Measurements from ENCODE around the gene DPP7. TPM values are rescaled to one million over a fixed set of nuclear protein-coding genes. Genes with fewer than 3 reads are reported as not detected.
"Not testable (repeated sequence)": the region's sequence is repeated elsewhere in the genome, so short reads cannot be mapped to it uniquely, and the experiment has no call there.

The DPP7 gene
- total RNA-seq, 1 donor from 2014 or later: 117 TPM

DNA sequence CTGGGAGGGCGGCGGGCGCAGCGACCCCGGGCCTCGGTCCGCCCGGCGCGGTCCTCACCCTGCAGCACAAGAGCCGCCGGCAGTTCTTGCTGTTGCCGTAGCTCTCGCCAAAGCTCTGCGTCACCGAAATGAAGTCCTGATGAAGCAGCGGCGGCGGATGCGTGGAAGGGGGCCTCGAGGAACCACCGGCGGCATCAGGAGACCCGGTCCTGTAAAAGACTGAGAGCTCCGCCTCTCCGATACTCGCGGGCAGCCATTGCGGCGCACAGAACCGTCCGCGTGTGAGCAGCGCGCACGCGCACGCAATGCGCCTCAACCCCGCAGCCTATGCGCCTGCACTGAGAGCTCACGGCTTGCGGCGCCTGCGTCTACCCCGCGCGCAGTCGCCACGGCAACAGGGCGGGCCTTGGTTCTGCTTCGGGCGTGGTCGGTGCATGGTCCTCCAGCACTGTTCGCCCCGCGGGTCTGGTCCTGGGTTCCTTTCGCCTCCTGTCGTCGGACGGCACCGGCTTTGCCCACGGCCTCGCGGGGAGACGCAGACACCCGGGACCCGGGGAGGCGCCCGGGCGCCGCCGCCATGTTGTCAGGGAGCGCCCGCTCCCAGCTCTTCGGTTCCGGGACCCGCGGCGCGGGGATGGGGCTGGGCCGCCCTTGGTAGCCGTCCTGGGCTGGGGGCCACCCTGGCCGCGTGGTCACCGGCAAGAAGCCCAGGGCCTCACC, 15.1 kb upstream of the DPP7 start:
- DNase-seq (ENCODE audit: low read depth in 2 of 2): peak; percentile 95

DNA sequence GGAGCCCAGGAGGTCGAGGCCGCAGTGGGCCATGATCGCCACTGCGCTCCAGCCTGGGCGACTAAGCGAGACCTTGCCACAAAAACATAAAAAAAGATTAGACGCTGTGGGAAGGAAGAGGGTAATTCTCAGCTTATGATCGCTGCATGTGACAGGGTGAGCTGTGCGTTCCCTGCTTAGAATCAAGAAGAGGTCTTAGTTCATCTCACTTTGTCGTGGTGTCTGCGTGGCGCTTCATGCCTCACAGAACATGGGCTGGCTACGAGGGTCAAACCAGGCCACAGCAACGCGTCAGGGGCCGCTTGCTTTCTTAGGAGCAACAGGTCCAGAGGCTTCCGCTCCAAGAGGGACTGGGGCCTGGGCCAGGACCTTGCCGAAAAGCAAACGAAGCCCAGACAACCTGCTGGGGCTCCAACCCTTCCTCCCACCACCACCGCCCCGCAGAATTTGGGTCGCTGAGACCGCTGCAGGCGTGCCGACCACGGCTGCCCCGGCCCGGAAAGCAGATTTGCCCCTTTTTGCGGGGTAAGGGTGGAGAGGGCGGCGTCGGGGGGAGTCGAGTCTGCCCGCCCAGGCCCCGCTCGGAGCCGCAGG, 14.4 kb upstream of the DPP7 start:
- no peak for DNase-seq (ENCODE audit: low read depth in 2 of 2)

GRCh38 chr9:137128158-137128861, 13.8 kb upstream of the DPP7 start:
- no peak for DNase-seq (ENCODE audit: low read depth in 2 of 2)

DNA sequence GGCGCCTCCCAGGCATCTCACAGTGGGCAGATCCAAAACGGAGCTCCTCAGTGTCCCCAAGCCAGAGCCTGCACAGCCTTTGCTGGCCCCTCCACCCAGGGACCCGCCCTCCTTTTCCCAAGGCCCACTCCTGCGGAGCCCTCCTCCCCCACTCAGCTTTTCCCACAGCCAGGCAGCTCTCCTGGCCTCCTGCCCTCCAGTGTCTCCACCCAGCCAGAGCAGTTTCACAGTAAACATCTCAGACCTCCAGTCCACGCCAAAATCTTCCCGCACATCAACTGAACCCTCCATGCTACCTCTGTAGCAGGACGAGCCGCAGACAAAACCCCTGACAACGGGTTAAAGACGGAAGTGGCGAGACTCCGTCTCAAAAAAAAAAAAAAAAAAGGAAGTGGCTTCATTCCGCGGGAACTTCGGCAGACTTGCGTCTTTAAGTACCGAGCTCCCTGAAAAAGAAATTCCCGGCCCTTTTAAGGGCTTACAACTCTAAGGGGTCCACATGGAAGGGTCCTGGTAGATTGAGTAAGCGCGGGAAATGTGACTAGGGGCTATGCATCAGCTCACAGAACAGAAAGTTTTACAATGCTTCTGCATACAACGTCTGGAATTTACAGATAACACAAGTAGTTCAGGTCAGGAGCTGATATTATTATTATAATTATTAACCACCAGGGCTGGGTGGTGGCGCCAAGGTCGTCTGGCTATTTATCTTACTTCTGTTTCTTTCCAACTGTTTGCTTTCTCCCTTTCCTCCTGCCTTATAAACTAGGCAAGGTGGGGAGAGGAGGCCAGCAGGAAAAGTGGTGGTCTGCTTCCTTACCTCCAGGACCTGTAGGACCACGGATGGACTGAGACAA, 13.0 kb upstream of the DPP7 start:
- DNase-seq (ENCODE audit: low read depth in 2 of 2): peak in 1 of 2 donors; percentile 63

DNA sequence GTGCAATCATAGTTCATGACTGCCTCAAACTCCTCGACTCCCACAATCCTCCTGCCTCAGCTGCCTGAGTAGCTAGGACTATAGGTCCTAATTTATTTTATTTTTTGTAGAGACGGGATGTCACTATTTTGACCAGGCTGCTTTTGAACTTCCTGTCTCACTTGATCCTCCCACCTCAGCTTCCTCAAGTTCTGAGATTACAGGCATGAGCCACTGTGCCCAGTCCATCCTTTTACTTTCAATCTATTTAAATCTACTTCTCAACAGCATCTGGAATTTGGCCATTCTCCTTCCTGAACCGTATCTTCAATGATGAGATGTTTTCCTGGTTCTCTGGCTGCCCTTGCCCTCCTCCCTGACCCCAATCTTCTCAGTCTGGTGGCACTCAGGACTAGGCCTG, 12.3 kb upstream of the DPP7 start:
- DNase-seq (ENCODE audit: low read depth in 2 of 2): peak in 1 of 2 donors; percentile 23

GRCh38 chr9:137123952-137124462, 9.5 kb upstream of the DPP7 start:
- DNase-seq (ENCODE audit: low read depth in 2 of 2): not testable (repeated sequence)

GRCh38 chr9:137123468-137123837, 8.9 kb upstream of the DPP7 start:
- DNase-seq (ENCODE audit: low read depth in 2 of 2): no peak

DNA sequence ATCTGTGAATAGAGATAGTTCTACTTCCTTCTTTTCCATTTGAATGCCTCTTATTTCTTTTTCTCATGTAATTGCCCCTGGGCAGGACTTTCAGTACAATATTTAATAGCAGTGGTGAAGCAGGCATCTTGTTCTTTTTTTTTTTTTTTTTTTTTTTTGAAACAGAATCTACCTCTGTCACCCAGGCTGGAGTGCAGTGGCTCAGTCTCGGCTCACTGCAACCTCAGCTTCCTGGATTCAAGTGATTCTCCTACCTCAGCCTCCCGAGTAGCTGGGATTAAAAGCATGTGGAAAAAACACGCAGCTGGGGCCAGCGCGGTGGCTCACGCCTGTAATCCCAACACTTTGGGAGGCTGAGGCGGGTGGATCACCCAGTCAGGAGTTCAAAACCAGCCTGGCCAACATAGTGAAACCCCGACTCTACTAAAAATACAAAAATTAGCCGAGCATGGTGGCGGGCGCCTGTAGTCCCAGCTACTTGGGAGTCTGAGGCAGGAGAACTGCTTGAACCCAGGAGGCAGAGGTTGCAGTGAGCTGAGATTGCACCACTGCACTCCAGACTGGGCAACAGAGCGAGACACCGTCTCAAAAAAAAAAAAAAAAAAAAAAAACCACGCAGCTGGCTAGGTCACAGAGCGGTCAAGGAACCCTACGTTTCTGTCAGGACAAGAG, 8.4 kb upstream of the DPP7 start:
- not testable (repeated sequence) for DNase-seq (ENCODE audit: low read depth in 2 of 2)

- not testable (repeated sequence) for DNase-seq (ENCODE audit: low read depth in 2 of 2)
Observed at GRCh38 chr9:137121927-137122795, 7.6 kb upstream of the DPP7 start.

DNA sequence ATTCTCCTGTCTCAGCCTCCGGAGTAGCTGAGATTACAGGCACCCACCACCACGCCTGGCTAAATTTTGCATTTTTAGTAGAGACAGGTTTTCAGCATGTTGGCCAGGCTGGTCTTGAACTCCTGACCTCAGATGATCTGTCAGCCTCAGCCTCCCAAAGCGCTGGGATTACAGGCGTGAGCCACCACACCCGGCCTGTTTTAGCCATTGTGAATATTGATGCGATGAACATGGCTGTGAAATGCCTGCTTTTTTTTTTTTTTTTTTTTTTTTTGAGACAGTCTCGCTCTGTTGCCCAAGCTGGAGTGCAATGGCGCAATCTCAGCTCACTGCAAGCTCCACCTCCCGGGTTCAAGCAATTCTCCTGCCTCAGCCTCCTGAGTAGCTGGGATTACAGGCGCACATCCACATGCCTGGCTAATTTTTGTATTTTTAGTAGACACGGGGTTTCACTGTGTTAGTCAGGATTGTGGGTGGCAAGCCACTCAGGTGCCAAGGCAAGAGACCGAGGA, 3.6 kb upstream of the DPP7 start:
- not testable (repeated sequence) for DNase-seq (ENCODE audit: low read depth in 2 of 2)

DNA sequence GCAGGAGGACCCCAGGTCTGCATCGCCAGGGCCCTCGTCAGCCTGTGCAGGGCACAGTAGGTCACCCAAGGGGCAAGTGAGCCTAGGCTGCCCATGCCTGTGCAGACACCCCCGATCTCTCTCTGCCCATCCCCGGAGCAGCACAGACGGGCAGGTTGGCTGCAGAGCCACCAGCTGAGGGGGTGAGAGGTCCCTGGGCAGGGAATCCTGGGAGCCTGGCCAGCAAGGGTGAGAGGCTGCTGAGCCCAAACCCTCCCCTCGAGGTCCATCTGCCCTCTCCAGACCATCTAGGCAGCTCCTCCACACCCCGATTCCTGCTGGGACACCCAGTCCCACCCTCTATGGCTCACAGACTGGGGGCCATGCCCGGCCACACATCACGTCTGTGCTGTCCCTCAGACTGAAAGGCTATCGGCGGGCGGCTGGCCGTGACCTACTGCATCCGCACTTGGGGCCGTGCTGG, 2.8 kb upstream of the DPP7 start:
- DNase-seq (ENCODE audit: low read depth in 2 of 2): no peak

DNA sequence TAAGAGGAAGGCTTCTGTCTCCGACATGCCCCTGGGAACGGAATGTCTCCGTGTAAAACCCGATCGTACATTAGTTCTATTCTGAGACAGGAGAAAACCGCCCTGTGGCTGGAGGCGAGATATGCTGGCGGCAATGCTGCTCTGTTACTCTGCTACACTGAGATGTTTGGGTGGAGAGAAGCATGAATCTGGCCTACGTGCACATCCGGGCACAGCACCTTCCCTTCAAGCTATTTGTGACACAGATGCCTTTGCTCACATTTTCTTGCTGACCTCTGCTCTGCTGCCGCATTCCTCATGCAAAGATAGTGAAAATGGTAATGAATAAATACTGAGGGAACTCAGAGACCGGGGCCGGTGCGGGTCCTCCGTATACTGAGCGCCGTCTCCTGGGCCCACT, 2.2 kb upstream of the DPP7 start:
- DNase-seq (ENCODE audit: low read depth in 2 of 2): no peak

- no peak for DNase-seq (ENCODE audit: low read depth in 2 of 2)
Observed at GRCh38 chr9:137116027-137116507, 1.5 kb upstream of the DPP7 start.

- no peak for DNase-seq (ENCODE audit: low read depth in 2 of 2)
Observed at GRCh38 chr9:137115394-137116026, 977 bp upstream of the DPP7 start.

DNA sequence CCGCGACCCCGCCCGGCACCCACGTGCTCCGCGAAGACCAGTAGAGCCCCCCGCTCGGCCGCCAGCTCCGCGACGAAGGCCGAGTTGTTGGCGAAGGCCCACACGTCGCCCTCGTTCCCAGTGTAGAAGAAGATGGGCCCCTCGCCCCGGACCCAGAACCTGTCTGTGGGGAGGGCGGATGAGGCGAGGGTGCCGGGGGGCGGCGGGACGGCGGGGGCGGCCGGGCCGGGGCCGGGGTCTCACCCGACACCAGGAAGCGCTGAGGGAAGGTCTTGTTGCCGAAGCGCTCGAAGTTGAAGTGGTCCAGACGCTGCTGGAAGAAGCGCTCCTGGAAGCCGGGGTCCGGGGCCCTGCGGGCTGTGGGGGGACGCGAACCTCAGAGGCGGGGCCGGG, 317 bp downstream of the DPP7 start:
- no peak for DNase-seq (ENCODE audit: low read depth in 2 of 2)

DNA sequence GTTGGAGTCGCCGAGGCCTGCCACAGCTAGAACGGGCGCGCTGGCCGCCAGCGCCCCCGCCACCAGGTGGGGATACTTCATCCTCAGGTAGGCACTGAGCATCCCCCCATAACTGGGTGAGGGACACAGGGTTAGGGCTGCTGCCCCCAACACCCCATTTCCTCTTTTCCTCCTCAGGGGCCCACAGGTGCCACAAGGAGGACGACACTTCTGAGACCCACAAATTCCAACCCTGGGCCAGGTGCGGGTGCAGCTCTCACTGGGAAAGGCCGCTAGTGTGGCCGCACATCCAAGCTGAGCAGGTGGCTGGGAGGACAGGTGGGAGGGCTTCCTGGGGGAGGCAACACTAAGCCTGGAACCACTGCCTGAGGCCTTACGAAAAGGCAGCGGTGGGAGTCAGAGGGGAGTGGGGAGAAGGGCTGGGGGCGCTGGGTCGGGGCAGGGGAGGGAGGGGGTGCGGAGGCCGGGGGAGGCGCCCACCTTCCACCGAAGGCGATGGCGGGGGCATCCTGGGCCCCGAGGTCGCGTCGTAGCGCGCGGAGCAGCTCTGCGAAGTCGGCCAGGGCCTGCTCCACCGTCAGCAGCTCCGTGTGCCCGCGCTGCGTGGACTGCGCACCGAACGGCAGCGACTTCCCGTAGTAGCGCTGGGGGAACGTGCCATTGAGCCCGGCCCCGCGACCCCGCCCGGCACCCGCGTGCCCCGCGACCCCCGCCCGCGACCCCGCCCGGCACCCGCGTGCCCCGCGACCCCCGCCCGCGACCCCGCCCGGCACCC, 961 bp downstream of the DPP7 start:
- DNase-seq (ENCODE audit: low read depth in 2 of 2): peak in 1 of 2 donors; percentile 42

DNA sequence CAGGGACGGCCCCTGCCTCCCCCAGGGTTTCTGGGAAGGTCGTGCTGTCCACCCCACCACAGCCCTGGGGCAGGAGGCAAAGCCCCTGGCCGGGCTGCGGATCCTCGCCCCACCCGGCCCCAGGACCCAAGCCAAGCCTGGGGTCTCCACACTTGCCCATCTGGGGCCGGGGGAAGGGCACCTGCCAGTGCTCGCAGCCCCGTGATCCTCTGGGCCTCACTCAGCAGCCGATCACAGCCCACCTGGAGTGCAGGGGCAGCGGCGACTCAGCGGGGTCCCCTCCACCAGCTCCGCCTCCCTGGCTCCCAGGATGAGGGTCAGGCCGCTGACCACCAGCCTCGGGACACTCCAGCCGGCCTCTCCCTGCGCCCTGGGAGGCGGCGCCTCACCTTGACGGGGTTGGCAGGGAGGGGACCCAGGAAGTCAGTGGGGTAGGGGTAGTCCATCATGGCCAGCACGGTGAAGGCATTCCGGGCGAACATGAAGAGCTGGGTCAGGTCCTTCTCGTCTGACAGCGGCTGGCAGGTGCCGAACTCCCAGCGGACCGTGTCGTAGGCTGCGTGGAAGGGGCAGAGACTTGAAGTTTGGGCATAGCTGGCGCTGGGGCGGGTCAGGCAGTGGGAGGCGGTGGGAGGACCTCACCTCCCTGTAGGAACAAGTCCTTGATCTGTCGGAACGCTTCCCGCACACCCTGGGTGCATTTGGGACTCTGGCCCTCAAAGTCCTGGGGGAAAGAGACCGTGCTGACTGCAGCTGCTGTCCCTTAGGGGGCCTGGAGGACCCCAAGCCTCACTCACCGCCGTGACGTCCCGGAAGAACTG, 1.8 kb downstream of the DPP7 start:
- no peak for DNase-seq (ENCODE audit: low read depth in 2 of 2)
